Mucosa of stomach (tissue), 1 donor: ENCODE results near the gene PGAM5.

Experiments used
- H3K27me3 ChIP-seq: one replicate; pipeline ENCODE4 v1.7.0; 2013; ENCODE audit warnings: mild to moderate bottlenecking, low read length; ENCODE audit not compliant: control insufficient read depth, insufficient read depth
- H3K36me3 ChIP-seq: one replicate; pipeline ENCODE4 v1.7.0; 2013; ENCODE audit warnings: low read length; ENCODE audit not compliant: control insufficient read depth, insufficient read depth
- H3K4me1 ChIP-seq: one replicate; pipeline ENCODE4 v1.7.0; 2013; ENCODE audit warnings: mild to moderate bottlenecking, low read length; ENCODE audit not compliant: control insufficient read depth, insufficient read depth
- H3K4me3 ChIP-seq: one replicate; pipeline ENCODE4 v1.7.0; 2013; ENCODE audit warnings: low read length
- H3K9ac ChIP-seq: one replicate; pipeline ENCODE4 v1.7.0; 2013; ENCODE audit warnings: mild to moderate bottlenecking, low read length, moderate library complexity
- H3K9me3 ChIP-seq: one replicate; pipeline ENCODE4 v1.7.0; 2013; ENCODE audit warnings: mild to moderate bottlenecking, low read length, moderate library complexity; ENCODE audit not compliant: control insufficient read depth
- donor health status: Pancreatic carcinoma.

The PGAM5 gene

GRCh38 chr12:132717011-132717410, 6.4 kb downstream of the PGAM5 start:
- H3K36me3 ChIP-seq = no peaks in the 10 kb centered on the region
- no peak overlapping the region for H3K4me3 ChIP-seq
- H3K9me3 ChIP-seq = no peaks in the 10 kb centered on the region
- H3K27me3 ChIP-seq = no peaks in the 10 kb centered on the region
- no peaks in the 10 kb centered on the region for H3K4me1 ChIP-seq
- no peak overlapping the region for H3K9ac ChIP-seq

- H3K9me3 ChIP-seq = no peaks in the 10 kb centered on the region
- no peaks in the 10 kb centered on the region for H3K27me3 ChIP-seq
- no peaks in the 10 kb centered on the region for H3K4me1 ChIP-seq
- no peak overlapping the region for H3K9ac ChIP-seq
- H3K36me3 ChIP-seq = no peaks in the 10 kb centered on the region
- H3K4me3 ChIP-seq = no peak overlapping the region
Observed at GRCh38 chr12:132717531-132718387, 7.1 kb downstream of the PGAM5 start.

- Histone ChIP-seq H3K27me3 (no peaks in the 10 kb centered on the region), H3K9me3 (no peaks in the 10 kb centered on the region), H3K4me1 (no peaks in the 10 kb centered on the region), H3K9ac (no peak overlapping the region), H3K4me3 (no peak overlapping the region), H3K36me3 (peaks cover 7% of the 10 kb centered on the region)
Observed at GRCh38 chr12:132718644-132719043, 8.0 kb downstream of the PGAM5 start.

- no peak overlapping the region for H3K9ac ChIP-seq
- H3K36me3 ChIP-seq = peaks cover 12% of the 10 kb centered on the region
- H3K9me3 ChIP-seq = no peaks in the 10 kb centered on the region
- H3K4me1 ChIP-seq = no peaks in the 10 kb centered on the region
- H3K4me3 ChIP-seq = no peak overlapping the region
- no peaks in the 10 kb centered on the region for H3K27me3 ChIP-seq
Observed at GRCh38 chr12:132719141-132719953, 8.7 kb downstream of the PGAM5 start.

GRCh38 chr12:132719954-132720324, 9.3 kb downstream of the PGAM5 start:
- Histone ChIP-seq H3K9ac (no peak overlapping the region), H3K9me3 (no peaks in the 10 kb centered on the region), H3K27me3 (no peaks in the 10 kb centered on the region), H3K4me3 (no peak overlapping the region), H3K36me3 (peaks cover 13% of the 10 kb centered on the region), H3K4me1 (no peaks in the 10 kb centered on the region)

GRCh38 chr12:132720606-132721345, 10.1 kb downstream of the PGAM5 start:
- Histone ChIP-seq H3K36me3 (peaks cover 13% of the 10 kb centered on the region), H3K4me1 (no peaks in the 10 kb centered on the region), H3K9ac (no peak overlapping the region), H3K27me3 (no peaks in the 10 kb centered on the region), H3K4me3 (no peak overlapping the region), H3K9me3 (no peaks in the 10 kb centered on the region)

GRCh38 chr12:132723015-132723763, 12.5 kb downstream of the PGAM5 start:
- Histone ChIP-seq H3K36me3 (peaks cover 13% of the 10 kb centered on the region), H3K27me3 (no peaks in the 10 kb centered on the region), H3K4me3 (no peak overlapping the region), H3K9me3 (no peaks in the 10 kb centered on the region), H3K4me1 (no peaks in the 10 kb centered on the region), H3K9ac (no peak overlapping the region)

GRCh38 chr12:132723764-132724140, 13.1 kb downstream of the PGAM5 start:
- Histone ChIP-seq H3K36me3 (peaks cover 13% of the 10 kb centered on the region), H3K9ac (no peak overlapping the region), H3K4me3 (no peak overlapping the region)

GRCh38 chr12:132724506-132725241, 14.0 kb downstream of the PGAM5 start:
- Histone ChIP-seq H3K4me1 (no peaks in the 10 kb centered on the region), H3K9ac (no peak overlapping the region), H3K4me3 (no peak overlapping the region), H3K9me3 (no peaks in the 10 kb centered on the region), H3K36me3 (peaks cover 13% of the 10 kb centered on the region), H3K27me3 (no peaks in the 10 kb centered on the region)

More at GRCh38 chr12:132723764-132724140, 13.1 kb downstream of the PGAM5 start:
- Histone ChIP-seq H3K4me1 (no peaks in the 10 kb centered on the region), H3K9me3 (no peaks in the 10 kb centered on the region), H3K27me3 (no peaks in the 10 kb centered on the region)

GRCh38 chr12:132726386-132726785, 15.7 kb downstream of the PGAM5 start:
- peaks cover 13% of the 10 kb centered on the region for H3K36me3 ChIP-seq
- H3K9ac ChIP-seq = no peak overlapping the region
- H3K4me3 ChIP-seq = no peak overlapping the region
- no peaks in the 10 kb centered on the region for H3K9me3 ChIP-seq
- H3K27me3 ChIP-seq = no peaks in the 10 kb centered on the region
- H3K4me1 ChIP-seq = no peaks in the 10 kb centered on the region
